OCI-LY1 (cell line): ENCODE results near the gene ABCA5.

Experiments used
- H2AFZ ChIP-seq: fragments of 200-600 bp; sonication (generic), shearing (Covaris generic); 2 replicates; pipeline ENCODE4 v1.6.0; 2014; ENCODE audit warnings: antibody characterized with exemption, mild to moderate bottlenecking, low read length
- H3F3A ChIP-seq: fragments of 200-600 bp; sonication (generic), shearing (Covaris generic); 2 replicates; pipeline ENCODE4 v1.6.0; 2014; ENCODE audit warnings: mild to moderate bottlenecking, antibody characterized with exemption, low read length, moderate library complexity; ENCODE audit not compliant: insufficient read depth
- H3K27ac ChIP-seq: fragments of 200-600 bp; sonication (generic); 2 replicates; pipeline ENCODE4 v1.5.1; 2014; ENCODE audit warnings: low read length, mixed run types, mild to moderate bottlenecking, low read depth; ENCODE audit not compliant: poor library complexity, severe bottlenecking
- H3K27me3 ChIP-seq: fragments of 200-600 bp; sonication (generic); 2 replicates; pipeline ENCODE4 v1.6.0; 2014; ENCODE audit warnings: antibody characterized with exemption, mild to moderate bottlenecking, low read length, moderate library complexity; ENCODE audit not compliant: insufficient read depth
- H3K36me3 ChIP-seq: fragments of 200-600 bp; sonication (generic); 2 replicates; pipeline ENCODE4 v1.6.1; 2014; ENCODE audit warnings: mild to moderate bottlenecking, antibody characterized with exemption, low read length, moderate library complexity, mixed read lengths; ENCODE audit not compliant: insufficient read depth
- H3K4me1 ChIP-seq: fragments of 200-600 bp; sonication (generic); 2 replicates; pipeline ENCODE4 v1.5.1; 2014; ENCODE audit warnings: mild to moderate bottlenecking, low read length, moderate library complexity; ENCODE audit not compliant: insufficient read depth, severe bottlenecking
- H3K4me2 ChIP-seq: fragments of 200-600 bp; sonication (generic), shearing (Covaris generic); 2 replicates; pipeline ENCODE4 v1.6.1; 2014; ENCODE audit warnings: low read length
- H3K4me3 ChIP-seq: fragments of 200-600 bp; sonication (generic); 2 replicates; pipeline ENCODE4 v1.5.1; 2014; ENCODE audit warnings: low read length, low read depth, mild to moderate bottlenecking, mixed read lengths; ENCODE audit not compliant: poor library complexity, severe bottlenecking
- H3K79me2 ChIP-seq: fragments of 200-600 bp; shearing (Covaris generic); 2 replicates; pipeline ENCODE4 v1.6.1; 2016; ENCODE audit warnings: mixed run types, low read length, mixed read lengths; ENCODE audit not compliant: insufficient read depth
- H3K9ac ChIP-seq: fragments of 200-600 bp; sonication (generic), shearing (Covaris generic); 2 replicates; pipeline ENCODE4 v1.6.1; 2014; ENCODE audit warnings: mild to moderate bottlenecking, low read length, mixed read lengths
- H3K9me2 ChIP-seq: fragments of 200-600 bp; sonication (generic), shearing (Covaris generic); 2 replicates; pipeline ENCODE4 v1.6.1; 2014; ENCODE audit warnings: low read depth, mild to moderate bottlenecking, low read length, mixed read lengths
- H3K9me3 ChIP-seq: fragments of 200-600 bp; shearing (Covaris generic); 2 replicates; pipeline ENCODE4 v1.6.1; 2014; ENCODE audit warnings: low read length, mixed read lengths
- H4K20me1 ChIP-seq: fragments of 200-600 bp; sonication (generic), shearing (Covaris generic); 2 replicates; pipeline ENCODE4 v1.6.0; 2016; ENCODE audit warnings: mild to moderate bottlenecking, low read length; ENCODE audit not compliant: insufficient read depth
- EZH2 ChIP-seq: fragments of 200-600 bp; sonication (generic), shearing (Covaris generic); IDR thresholded peaks from 2 replicates; pipeline ENCODE4 v1.8.0; 2017; ENCODE audit warnings: borderline replicate concordance, mixed run types, mild to moderate bottlenecking, antibody characterized with exemption, low read length, moderate library complexity, mixed read lengths
- TF ChIP-seq, protein P1 (sequence below): fragments of 200-600 bp; sonication (generic), shearing (Covaris generic); IDR thresholded peaks from 2 replicates; pipeline ENCODE4 v1.5.1; 2017; ENCODE audit warnings: mild to moderate bottlenecking, antibody characterized with exemption, low read length, moderate library complexity, mixed read lengths

Gene ABCA5

DNA sequence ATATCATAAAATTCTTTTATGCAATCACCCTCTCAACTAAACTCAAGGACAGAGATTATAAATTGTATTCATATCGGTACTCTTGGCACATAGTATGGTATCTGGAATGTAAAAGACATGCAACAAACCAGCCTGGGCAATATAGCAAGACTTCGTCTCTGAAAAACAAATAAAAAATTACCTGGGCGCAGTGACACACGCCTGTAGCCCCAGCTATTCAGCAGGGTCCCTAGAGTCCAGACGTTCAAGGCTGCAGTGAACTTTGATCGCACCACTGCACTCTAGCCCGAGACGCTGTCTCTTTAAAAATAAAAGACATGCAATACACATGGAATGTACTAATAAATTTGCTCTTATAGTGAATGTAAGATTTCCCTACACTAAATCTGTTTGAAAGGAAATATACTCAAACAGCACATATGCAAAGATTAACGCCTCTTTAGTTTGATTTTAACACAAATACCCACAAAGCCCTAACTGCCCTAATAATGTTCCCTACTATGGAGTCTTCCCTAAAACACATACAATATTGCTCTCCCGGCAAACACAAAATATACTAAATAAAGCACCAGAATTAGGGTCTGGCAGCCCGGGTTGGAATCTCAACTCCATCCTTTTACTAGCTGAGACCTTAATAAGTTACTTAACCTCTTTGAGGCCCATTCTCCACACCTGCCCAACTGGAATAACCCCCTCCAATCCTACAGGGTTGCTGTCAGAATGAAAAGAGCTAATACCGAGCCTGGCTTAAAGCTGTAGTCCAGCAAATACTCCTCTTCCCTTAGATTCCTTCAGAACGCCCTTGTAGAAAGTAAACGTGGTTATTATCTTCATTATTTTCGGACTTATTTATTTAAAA, 1.2 kb downstream of the ABCA5 start:
- Histone ChIP-seq H3K27ac (no peak overlapping the region), H3K9me3 (no peaks in the 10 kb centered on the region), H3K27me3 (no peaks in the 10 kb centered on the region), H3K4me2 (peak overlapping the region; percentile 69), H3K9ac (peak overlapping the region; percentile 65; the same call in 1 of the 2 replicates), H2AFZ (no peak overlapping the region), H3K4me1 (peaks cover 18% of the 10 kb centered on the region), H4K20me1 (no peaks in the 10 kb centered on the region), H3K36me3 (no peaks in the 10 kb centered on the region), H3K9me2 (no peaks in the 10 kb centered on the region), H3K4me3 (peak overlapping the region; percentile 68), H3K79me2 (no peaks in the 10 kb centered on the region), H3F3A (no peaks in the 10 kb centered on the region)
- no peak for TF ChIP-seq EZH2
- TF ChIP-seq, protein P1, sequence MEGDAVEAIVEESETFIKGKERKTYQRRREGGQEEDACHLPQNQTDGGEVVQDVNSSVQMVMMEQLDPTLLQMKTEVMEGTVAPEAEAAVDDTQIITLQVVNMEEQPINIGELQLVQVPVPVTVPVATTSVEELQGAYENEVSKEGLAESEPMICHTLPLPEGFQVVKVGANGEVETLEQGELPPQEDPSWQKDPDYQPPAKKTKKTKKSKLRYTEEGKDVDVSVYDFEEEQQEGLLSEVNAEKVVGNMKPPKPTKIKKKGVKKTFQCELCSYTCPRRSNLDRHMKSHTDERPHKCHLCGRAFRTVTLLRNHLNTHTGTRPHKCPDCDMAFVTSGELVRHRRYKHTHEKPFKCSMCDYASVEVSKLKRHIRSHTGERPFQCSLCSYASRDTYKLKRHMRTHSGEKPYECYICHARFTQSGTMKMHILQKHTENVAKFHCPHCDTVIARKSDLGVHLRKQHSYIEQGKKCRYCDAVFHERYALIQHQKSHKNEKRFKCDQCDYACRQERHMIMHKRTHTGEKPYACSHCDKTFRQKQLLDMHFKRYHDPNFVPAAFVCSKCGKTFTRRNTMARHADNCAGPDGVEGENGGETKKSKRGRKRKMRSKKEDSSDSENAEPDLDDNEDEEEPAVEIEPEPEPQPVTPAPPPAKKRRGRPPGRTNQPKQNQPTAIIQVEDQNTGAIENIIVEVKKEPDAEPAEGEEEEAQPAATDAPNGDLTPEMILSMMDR, result no peak

DNA sequence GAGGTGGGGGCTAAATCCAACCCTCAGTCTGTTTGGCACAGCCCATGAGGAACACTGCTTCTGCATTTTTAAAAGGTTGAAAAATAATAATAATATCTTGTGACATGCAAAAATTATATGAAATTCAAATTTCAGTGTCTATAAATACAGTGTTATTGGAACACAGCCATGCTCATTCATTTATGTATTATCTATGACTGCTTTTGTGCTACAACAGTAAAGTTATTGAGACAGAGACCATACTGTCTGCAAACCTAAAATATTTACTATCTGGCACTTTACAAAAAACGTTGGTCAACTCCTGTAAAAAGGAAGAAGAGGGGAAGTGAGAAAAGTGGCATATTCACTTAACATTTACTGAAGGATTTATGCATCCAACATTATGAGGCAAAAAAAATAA, 3.1 kb downstream of the ABCA5 start:
- H3K4me3 ChIP-seq, result no peak overlapping the region
- no peak overlapping the region for H3K27ac ChIP-seq
- H2AFZ ChIP-seq, result no peak overlapping the region
- no peak overlapping the region for H3K9ac ChIP-seq
- H3K9me3 ChIP-seq, result no peaks in the 10 kb centered on the region
- no peaks in the 10 kb centered on the region for H4K20me1 ChIP-seq
- TF ChIP-seq, protein P1, result no peak
- TF ChIP-seq EZH2, result no peak
- H3K36me3 ChIP-seq, result no peaks in the 10 kb centered on the region
- H3K9me2 ChIP-seq, result no peaks in the 10 kb centered on the region
- no peaks in the 10 kb centered on the region for H3F3A ChIP-seq
- H3K27me3 ChIP-seq, result no peaks in the 10 kb centered on the region
- H3K4me1 ChIP-seq, result peaks cover 18% of the 10 kb centered on the region
- H3K4me2 ChIP-seq, result no peak overlapping the region
- no peaks in the 10 kb centered on the region for H3K79me2 ChIP-seq

DNA sequence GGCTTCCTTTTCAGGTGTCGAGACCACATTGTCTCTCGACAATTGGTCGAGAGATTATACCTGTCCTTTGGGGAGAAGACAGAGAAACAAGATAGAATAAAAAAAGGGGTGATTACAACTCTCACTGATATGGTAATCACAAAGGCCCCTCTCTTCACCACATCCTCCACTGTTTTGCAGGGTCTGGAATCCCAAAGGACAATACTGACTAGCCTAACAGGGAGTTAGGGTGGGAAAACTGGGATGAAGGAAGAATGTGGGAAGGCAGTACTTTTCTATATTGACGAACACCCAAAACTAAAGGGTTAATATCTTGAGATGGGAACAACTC, 6.1 kb downstream of the ABCA5 start:
- no peaks in the 10 kb centered on the region for H3K36me3 ChIP-seq
- no peak overlapping the region for H3K27ac ChIP-seq
- no peaks in the 10 kb centered on the region for H3K9me2 ChIP-seq
- H3F3A ChIP-seq, result no peaks in the 10 kb centered on the region
- no peak overlapping the region for H3K4me2 ChIP-seq
- H2AFZ ChIP-seq, result no peak overlapping the region
- TF ChIP-seq, protein P1, result no peak
- TF ChIP-seq EZH2, result no peak
- no peak overlapping the region for H3K9ac ChIP-seq
- H3K9me3 ChIP-seq, result no peaks in the 10 kb centered on the region
- peaks cover 2% of the 10 kb centered on the region for H3K4me1 ChIP-seq
- no peaks in the 10 kb centered on the region for H3K79me2 ChIP-seq
- H3K27me3 ChIP-seq, result no peaks in the 10 kb centered on the region
- H4K20me1 ChIP-seq, result no peaks in the 10 kb centered on the region
- no peak overlapping the region for H3K4me3 ChIP-seq
